DOHH2 (cell line): ENCODE measurements around the gene LYRM4.

Source experiments
- H3F3A ChIP-seq: fragments of 200-600 bp; sonication (generic), shearing (Covaris generic); 2 replicates; pipeline ENCODE4 v1.6.0; 2016; ENCODE audit warnings: antibody characterized with exemption, mild to moderate bottlenecking; ENCODE audit not compliant: control insufficient read depth, insufficient read depth
- H3K27ac ChIP-seq: fragments of 200-600 bp; sonication (generic); 2 replicates; pipeline ENCODE4 v1.5.1; 2014; ENCODE audit warnings: low read depth, mild to moderate bottlenecking, low read length, moderate library complexity
- H3K27me3 ChIP-seq: fragments of 200-600 bp; sonication (generic); 2 replicates; pipeline ENCODE4 v1.6.1; 2014; ENCODE audit warnings: mild to moderate bottlenecking, low read length, mixed read lengths; ENCODE audit not compliant: control insufficient read depth
- H3K36me3 ChIP-seq: fragments of 200-600 bp; sonication (generic); 2 replicates; pipeline ENCODE4 v1.6.1; 2014; ENCODE audit warnings: mild to moderate bottlenecking, low read length, moderate library complexity, mixed read lengths; ENCODE audit not compliant: control insufficient read depth
- H3K4me1 ChIP-seq: fragments of 200-600 bp; sonication (generic); 2 replicates; pipeline ENCODE4 v1.6.1; 2014; ENCODE audit warnings: mild to moderate bottlenecking, low read length, mixed read lengths; ENCODE audit not compliant: control insufficient read depth
- H3K4me2 ChIP-seq: fragments of 200-600 bp; sonication (generic); 2 replicates; pipeline ENCODE4 v1.6.0; 2014; ENCODE audit warnings: mild to moderate bottlenecking, low read length, moderate library complexity
- H3K4me3 ChIP-seq: fragments of 200-600 bp; sonication (generic); 2 replicates; pipeline ENCODE4 v1.5.1; 2014; ENCODE audit warnings: mild to moderate bottlenecking, low read length, mixed read lengths
- H3K79me2 ChIP-seq: fragments of 200-600 bp; sonication (generic); 2 replicates; pipeline ENCODE4 v1.6.1; 2014; ENCODE audit warnings: mild to moderate bottlenecking, low read length, mixed read lengths; ENCODE audit not compliant: control insufficient read depth
- H3K9me2 ChIP-seq: fragments of 200-600 bp; sonication (generic); replicated peaks from 2 replicates; pipeline ENCODE4 v1.6.1; 2014; ENCODE audit warnings: mild to moderate bottlenecking, low read length, mixed read lengths; ENCODE audit not compliant: control insufficient read depth
- H3K9me3 ChIP-seq: fragments of 200-600 bp; sonication (generic); 2 replicates; pipeline ENCODE4 v1.6.1; 2014; ENCODE audit warnings: antibody characterized with exemption, low read length, mixed read lengths; ENCODE audit not compliant: control insufficient read depth, insufficient read depth
- H4K20me1 ChIP-seq: fragments of 200-600 bp; sonication (generic); 2 replicates; pipeline ENCODE4 v1.6.0; 2014; ENCODE audit warnings: low read depth, mild to moderate bottlenecking, antibody characterized with exemption, low read length, moderate library complexity; ENCODE audit not compliant: control insufficient read depth, insufficient read depth
- CTCF ChIP-seq: fragments of 200-600 bp; sonication (generic); IDR thresholded peaks from one replicate; pipeline ENCODE4 v1.5.1; 2014; ENCODE audit warnings: antibody characterized with exemption, mild to moderate bottlenecking, low read depth, low read length; ENCODE audit not compliant: poor library complexity, severe bottlenecking
- EZH2phosphoT487 ChIP-seq: fragments of 200-600 bp; sonication (generic); IDR thresholded peaks from 2 replicates; pipeline ENCODE4 v1.6.1; 2017; ENCODE audit warnings: borderline replicate concordance, mild to moderate bottlenecking, antibody characterized with exemption, low read length, moderate library complexity, mixed read lengths

The LYRM4 gene

GRCh38 chr6:5250451-5250850 lies 10.3 kb downstream of the LYRM4 start:
- Histone ChIP-seq H4K20me1 (peaks cover 5% of the 10 kb centered on the region), H3K9me3 (no peaks in the 10 kb centered on the region), H3K36me3 (peaks cover 17% of the 10 kb centered on the region), H3K9me2 (no peaks in the 10 kb centered on the region), H3K4me1 (no peaks in the 10 kb centered on the region), H3K4me3 (no peak overlapping the region), H3K79me2 (peaks cover 60% of the 10 kb centered on the region), H3K4me2 (no peak overlapping the region), H3F3A (no peaks in the 10 kb centered on the region), H3K27ac (no peak overlapping the region), H3K27me3 (no peaks in the 10 kb centered on the region)
- TF ChIP-seq CTCF, result no peak

GRCh38 chr6:5249451-5250122 lies 11.2 kb downstream of the LYRM4 start:
- Histone ChIP-seq H3K79me2 (peaks cover 59% of the 10 kb centered on the region), H3F3A (no peaks in the 10 kb centered on the region), H3K9me2 (no peaks in the 10 kb centered on the region), H3K27ac (no peak overlapping the region), H3K4me2 (no peak overlapping the region), H3K9me3 (no peaks in the 10 kb centered on the region), H3K27me3 (no peaks in the 10 kb centered on the region), H3K4me1 (no peaks in the 10 kb centered on the region), H3K36me3 (peaks cover 17% of the 10 kb centered on the region), H3K4me3 (no peak overlapping the region), H4K20me1 (peaks cover 5% of the 10 kb centered on the region)
- no peak for TF ChIP-seq EZH2phosphoT487
- no peak for TF ChIP-seq CTCF

GRCh38 chr6:5248302-5249098 lies 12.2 kb downstream of the LYRM4 start:
- Histone ChIP-seq H3K9me2 (no peaks in the 10 kb centered on the region), H3K4me3 (no peak overlapping the region), H3F3A (no peaks in the 10 kb centered on the region), H3K36me3 (peaks cover 12% of the 10 kb centered on the region), H3K27me3 (no peaks in the 10 kb centered on the region), H3K79me2 (peaks cover 58% of the 10 kb centered on the region), H3K4me1 (no peaks in the 10 kb centered on the region), H3K27ac (no peak overlapping the region), H3K4me2 (no peak overlapping the region), H3K9me3 (no peaks in the 10 kb centered on the region), H4K20me1 (peaks cover 5% of the 10 kb centered on the region)
- TF ChIP-seq CTCF, result no peak
- no peak for TF ChIP-seq EZH2phosphoT487
